DMS 273 (cell line): ENCODE measurements around the gene PNMA8A.
"Not testable (repeated sequence)": the region's sequence is repeated elsewhere in the genome, so short reads cannot be mapped to it uniquely, and the experiment has no call there.

Source experiments
- DNase-seq: peaks from one replicate; lab custom pipeline; 2025; ENCODE audit not compliant: unreplicated experiment; lab: John Stamatoyannopoulos, UW

The PNMA8A gene

GRCh38 chr19:46471116-46471733 lies at the start of gene PNMA8A:
Gene PNMA8A (minus strand): TSS chr19:46471563. CDS start chr19:46471035, 528 bp downstream.
- DNase-seq, result peak; percentile 92

- DNase-seq, result no peak
These were observed 49.3 kb upstream of the PNMA8A start for GRCh38 chr19:46520616-46521015.

GRCh38 chr19:46517471-46517870 lies 46.1 kb upstream of the PNMA8A start:
- no peak for DNase-seq

- peak; percentile 84 for DNase-seq
These were observed 44.6 kb upstream of the PNMA8A start for GRCh38 chr19:46515879-46516350.

- no peak for DNase-seq
These were observed 43.9 kb upstream of the PNMA8A start for GRCh38 chr19:46515290-46515609.

- DNase-seq, result peak; percentile 40
These were observed 43.4 kb upstream of the PNMA8A start for GRCh38 chr19:46514589-46515289.

GRCh38 chr19:46513461-46514236 lies 42.3 kb upstream of the PNMA8A start:
- peak; percentile 92 for DNase-seq

- DNase-seq, result no peak
These were observed 39.9 kb upstream of the PNMA8A start for GRCh38 chr19:46511237-46511636.

GRCh38 chr19:46508206-46508605 lies 36.8 kb upstream of the PNMA8A start:
- no peak for DNase-seq

- no peak for DNase-seq
These were observed 32.6 kb upstream of the PNMA8A start for GRCh38 chr19:46503848-46504453.

- DNase-seq, result no peak
These were observed 31.5 kb upstream of the PNMA8A start for GRCh38 chr19:46502891-46503290.

GRCh38 chr19:46499692-46500091 lies 28.3 kb upstream of the PNMA8A start:
- DNase-seq, result no peak

GRCh38 chr19:46497773-46498172 lies 26.4 kb upstream of the PNMA8A start:
- DNase-seq, result no peak

GRCh38 chr19:46496886-46497285 lies 25.5 kb upstream of the PNMA8A start:
- DNase-seq, result not testable (repeated sequence)

- no peak for DNase-seq
These were observed 24.9 kb upstream of the PNMA8A start for GRCh38 chr19:46496304-46496703.

GRCh38 chr19:46495786-46496099 lies 24.4 kb upstream of the PNMA8A start, which contains the start of gene PNMA8B:
Gene PNMA8B (minus strand): TSS chr19:46495867. CDS start chr19:46495465, 402 bp downstream.
- DNase-seq, result peak; percentile 91

- DNase-seq, result no peak
These were observed 23.8 kb upstream of the PNMA8A start for GRCh38 chr19:46494941-46495785.

- no peak for DNase-seq
These were observed 23.0 kb upstream of the PNMA8A start for GRCh38 chr19:46494146-46494940.

- DNase-seq, result no peak
These were observed 22.1 kb upstream of the PNMA8A start for GRCh38 chr19:46493236-46494145.
